Measurements from ENCODE around the gene CTSH.

CTSH gene, protein sequence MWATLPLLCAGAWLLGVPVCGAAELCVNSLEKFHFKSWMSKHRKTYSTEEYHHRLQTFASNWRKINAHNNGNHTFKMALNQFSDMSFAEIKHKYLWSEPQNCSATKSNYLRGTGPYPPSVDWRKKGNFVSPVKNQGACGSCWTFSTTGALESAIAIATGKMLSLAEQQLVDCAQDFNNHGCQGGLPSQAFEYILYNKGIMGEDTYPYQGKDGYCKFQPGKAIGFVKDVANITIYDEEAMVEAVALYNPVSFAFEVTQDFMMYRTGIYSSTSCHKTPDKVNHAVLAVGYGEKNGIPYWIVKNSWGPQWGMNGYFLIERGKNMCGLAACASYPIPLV
- total RNA-seq, result 325 to 983 (median 718) reads per million in 18 experiments

- DNase-seq, result peak; percentile 72 to 74
These were observed at the start of gene CTSH for GRCh38 chr15:78944669-78945407. Gene CTSH (minus strand): TSS chr15:78945046. CDS start chr15:78944981, 65 bp downstream.

DNA sequence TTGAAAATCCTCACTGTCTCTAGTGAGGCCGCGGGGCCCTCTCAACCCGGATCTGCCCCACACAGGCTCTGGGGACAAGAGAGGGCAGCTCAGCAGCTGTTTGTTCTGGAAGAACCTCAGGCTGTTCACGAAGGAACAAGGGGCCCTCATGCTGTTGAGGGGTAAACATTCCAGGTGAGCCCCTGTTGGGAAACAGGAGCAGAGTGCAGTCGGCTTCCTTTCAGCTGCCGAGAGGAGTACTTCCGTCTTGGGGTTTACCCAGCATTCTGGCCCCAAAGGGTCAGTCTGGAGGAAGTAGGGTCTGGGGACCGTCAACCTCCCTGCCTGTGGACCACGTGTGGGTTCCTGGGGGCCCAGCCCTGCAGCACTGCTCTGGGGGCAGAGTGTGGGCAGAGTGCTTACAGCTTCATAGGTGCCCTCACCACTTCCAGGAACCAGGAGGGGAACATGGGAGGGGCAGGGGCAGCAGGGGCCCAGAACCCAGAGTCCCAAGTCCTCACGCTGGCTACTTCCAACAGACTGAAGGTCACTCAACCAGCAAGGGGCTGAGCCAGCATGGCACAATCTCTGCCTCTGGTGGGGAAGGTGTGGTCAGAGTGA, 49.2 kb upstream of the CTSH start:
- DNase-seq, result peak in 1 of 2 donors; percentile 25

GRCh38 chr15:78993257-78993930, 48.5 kb upstream of the CTSH start:
- no peak for DNase-seq

DNA sequence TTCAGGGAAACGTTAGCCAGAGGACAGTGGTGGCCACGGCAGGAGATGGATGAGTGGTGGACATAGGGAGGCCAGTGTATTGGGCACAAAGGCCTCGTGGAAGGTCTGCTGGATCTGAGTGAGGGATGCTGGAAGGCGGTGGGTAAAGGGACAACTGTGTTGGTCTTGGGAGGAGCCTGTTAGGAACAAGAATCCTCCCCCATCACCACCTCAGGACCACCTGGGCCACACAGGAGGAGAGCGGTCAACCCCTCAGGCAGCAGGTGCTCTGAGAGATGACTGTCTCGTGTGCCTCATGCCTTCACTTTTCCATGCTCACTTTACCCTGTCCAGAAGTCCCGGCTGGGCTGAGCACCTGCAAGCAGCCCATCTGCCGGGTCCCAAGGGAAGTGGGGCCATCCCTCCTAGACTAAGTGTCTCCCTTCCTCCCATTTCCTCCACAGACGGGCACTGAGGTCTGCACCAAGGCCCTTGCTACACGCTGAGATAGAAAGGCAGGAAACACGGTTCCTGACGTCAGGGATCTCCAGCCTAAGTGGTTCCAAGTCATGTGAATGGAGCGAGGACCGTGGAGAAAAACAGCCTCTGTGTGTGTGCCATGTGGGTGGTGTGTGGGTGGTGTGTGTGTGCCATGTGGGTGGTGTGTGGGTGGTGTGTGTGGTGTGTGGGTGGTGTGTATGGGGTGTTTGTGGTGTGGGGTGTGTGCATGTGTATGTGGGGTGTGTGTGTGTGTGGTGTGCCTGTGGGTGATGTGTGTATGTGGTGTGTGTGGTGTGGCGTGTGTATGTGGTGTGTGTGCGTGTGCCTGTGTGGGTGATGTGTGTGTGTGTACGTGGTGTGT, 47.8 kb upstream of the CTSH start:
- DNase-seq, result peak; percentile 62

DNA sequence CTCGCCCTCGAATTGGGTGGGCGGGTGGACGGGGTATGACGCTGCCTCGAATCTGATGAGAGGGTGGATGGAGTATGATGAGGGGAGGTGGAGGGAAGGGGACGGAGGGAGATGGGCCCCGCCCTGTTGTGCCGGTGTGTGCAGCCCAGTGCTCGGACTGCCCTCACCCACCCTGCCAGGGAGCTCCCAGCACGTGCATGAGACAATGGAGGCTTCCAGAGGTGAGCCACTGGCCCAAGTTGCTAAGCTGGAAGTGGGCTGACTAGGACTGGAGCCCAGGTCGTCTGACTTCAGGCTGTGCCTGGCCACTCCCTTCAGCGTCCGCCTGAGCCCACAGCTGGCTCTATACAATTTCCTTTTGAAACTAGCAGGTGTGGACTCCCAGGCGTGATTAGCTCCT, 47.0 kb upstream of the CTSH start:
- no peak for DNase-seq

DNA sequence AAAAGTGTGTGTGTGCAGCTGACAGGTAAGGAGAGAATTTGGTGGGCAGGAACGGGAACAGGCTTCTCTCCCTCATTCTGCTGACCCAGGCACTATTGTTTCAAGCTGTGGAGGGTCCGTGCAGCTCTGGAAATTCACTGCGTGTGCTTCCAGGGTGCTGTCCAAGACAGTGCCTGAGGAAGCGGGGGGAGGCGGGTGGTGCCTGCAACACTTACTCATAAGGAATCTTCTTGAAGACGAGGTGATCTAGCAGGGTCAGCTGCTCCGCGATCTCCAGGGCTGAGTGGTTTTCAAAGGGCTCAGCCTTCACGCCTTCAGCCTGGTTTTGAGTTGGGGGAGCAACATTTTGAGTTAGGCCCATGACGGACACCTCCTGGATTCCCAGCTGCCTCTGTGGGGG, 46.6 kb upstream of the CTSH start:
- no peak for DNase-seq

DNA sequence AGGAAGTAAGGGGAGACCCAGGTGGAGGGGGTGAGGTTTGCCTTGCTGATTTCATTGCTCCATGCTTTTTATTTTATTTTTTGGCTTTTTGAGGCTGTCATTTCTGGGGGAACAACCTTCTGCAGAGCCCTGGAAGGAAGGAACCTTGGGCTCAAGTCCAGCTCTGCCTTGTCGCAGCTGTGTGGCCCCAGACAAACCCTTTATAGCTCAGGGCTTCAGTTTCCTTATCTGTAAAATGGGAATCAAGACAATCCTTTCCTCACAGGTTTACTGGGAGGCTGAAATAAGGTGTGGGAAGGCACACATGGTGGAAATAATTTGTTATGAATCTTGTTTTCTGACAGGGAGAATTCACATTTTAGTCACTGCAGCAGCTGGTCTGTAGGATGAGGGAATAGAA, 45.4 kb upstream of the CTSH start:
- no peak for DNase-seq

- DNase-seq, result no peak
These were observed 44.9 kb upstream of the CTSH start for GRCh38 chr15:78989701-78990240.

GRCh38 chr15:78988361-78988911, 43.6 kb upstream of the CTSH start:
- DNase-seq, result peak; percentile 99

- DNase-seq, result no peak
These were observed 42.9 kb upstream of the CTSH start for GRCh38 chr15:78987556-78988360.

- DNase-seq, result peak; percentile 24 to 28
These were observed 41.1 kb upstream of the CTSH start for GRCh38 chr15:78985859-78986475.

GRCh38 chr15:78984041-78984440, 39.2 kb upstream of the CTSH start:
- DNase-seq, result no peak

DNA sequence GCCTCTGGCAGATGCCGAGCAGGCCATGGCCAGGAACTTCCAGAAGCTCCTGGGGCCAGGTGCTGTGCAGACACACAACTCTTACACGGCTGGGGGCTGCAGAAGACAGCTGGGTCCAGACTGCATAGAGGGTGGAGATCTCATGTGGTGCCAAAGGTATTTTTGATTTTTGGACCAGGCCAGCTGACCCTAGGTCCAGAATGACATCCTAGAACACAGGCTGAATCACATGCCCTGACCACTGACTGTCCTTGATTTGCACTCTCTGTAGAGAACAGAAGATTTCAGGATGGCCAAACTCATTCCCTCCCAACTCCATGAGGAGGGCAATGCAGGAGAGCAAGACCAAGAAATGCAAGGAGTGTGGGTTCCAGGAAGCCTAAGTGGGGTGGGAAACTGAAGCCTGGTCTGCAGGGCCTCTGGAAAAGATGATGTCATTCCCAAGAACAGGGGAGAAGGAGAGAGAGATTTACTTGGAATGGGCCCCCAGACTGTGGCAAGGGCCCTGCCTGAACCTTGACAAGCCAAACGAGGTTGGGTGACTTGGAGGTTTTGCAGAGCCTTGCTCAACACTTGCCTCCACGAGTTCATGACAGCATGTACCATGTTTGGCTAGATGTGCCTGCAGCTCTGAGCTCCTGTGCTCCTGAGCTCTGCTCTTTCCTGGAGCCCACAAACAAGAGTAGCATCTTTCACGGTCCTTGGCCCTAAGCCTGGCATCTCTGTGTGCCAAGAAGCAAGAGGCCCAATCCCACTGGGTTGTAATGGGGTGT, 38.5 kb upstream of the CTSH start:
- DNase-seq, result peak; percentile 70 to 85

DNA sequence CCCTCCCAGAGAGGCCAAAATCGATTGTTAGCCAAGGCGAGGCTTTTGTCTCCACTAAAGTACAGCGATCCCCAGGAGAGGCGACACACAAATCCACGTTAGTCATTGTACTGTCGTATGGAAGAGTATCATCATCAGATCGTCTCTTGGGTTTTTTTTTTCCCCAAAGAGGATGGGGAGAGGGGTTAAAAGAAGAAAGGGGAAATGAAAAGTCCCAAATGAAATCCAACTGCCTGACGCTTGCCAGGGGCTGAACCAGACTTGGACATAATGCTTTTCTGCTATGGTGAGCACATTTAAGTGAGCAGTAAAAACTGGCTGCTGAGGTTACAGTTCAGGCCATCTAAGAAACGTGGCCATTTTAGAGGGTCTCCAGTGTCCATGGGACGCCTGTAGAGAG, 37.9 kb upstream of the CTSH start:
- no peak for DNase-seq

DNA sequence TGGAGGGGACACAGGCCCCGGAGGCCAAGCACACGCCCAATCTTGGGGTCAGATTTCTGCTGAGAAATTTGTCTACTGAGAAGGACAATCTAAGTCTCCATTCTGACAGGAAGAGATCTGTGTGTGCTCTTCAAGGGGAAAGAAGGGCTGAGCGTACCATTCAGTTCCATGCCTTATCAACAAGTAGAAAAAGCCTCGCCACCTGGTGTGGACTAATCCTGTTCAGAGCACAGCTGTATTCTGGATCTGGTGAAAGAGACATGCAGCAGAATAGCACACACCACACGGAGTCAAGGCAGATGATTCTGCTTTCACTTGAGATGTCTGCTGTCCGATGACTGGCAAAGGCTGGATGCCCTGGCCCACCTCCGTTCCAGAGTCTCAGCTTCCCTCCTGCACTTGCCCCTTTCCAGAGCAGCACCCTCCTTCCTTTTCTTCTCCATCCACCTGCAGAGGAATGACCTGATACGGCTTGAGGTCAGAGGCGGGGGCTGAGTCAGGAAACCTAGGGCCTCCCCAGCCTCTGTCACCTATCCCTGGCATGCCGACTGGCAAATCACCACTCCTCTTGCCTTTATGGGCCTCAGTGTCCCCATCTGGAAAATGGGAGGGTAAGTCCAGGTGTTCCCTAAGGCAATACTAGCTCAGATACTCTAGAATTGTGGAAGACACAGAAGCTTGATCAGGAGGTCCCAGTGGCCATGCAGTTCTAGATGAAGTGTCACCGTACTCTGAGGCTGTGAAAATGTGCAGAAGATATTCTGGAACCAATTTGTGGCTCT, 36.9 kb upstream of the CTSH start:
- DNase-seq, result no peak

DNA sequence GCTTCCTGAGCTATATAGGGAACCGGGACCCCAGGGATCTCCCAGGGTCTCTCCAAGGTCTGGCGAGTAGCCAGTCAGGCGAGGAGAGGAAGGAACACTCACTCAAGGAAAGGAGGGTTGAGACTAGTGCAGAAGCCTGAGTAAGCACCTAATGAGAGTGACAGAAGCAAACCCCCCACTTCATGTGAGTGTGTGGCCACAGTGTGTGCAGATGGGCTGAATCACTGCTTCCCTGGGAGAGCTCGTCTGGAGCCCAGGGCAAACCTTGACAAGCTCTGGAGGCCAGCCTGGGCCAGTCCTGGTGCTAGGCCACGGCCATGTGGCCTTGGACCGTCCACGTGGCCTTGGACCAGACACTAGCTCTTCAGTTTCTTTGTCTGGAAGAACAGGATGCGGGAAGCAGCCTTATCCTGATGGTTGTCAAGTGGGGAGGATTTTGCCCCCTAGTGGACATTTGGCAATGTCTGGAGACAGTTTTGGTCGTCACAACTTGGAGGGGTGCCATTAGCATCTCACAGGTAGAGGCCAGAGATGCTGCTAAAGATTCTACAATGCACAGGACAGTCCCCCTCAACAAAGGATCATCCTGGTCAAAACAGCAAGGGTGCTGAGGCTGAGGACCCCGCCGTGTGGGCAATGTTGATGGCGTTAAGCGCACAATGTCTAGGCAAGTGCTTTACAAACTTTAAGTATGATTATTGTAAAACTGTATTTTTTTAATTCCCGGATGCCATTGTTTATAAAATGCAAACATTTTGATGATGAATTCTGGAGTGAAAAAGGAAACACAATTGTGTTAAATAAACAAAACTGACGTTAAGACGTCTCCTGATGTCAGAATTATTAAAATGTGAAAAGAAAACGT, 34.8 kb upstream of the CTSH start:
- DNase-seq, result peak; percentile 22 to 39

DNA sequence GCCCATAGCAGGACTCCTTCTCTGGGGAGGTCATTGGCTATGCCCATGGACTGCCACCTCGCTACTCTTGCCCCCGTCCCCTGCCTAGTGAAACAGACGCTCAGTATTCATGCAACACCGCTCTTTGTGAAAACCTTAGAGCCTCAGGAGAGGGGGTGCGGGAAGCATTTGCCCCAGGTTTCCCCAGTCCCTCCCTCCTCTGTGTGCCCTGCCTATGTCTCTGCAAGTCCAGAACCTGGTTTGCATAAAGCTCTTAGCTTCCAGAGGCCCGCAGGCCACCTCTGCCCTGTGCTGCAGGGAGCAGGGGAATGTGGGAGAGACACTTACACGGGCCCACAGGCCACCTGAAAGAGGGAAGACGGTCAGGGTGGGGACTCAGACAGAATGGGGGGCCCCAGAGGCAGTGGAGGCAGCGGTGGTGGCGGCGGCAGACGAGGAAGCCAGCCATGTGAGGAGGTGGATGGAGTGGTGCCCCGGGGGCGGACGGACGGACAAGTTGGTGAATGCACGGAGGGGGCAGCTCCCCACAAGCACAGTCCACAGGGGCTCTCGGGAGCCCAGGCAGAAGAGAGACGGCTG, 33.8 kb upstream of the CTSH start:
- no peak for DNase-seq

Measured in inflammatory macrophage (primary cell).